ENCODE data around the gene MAPRE2. TPM values are rescaled to one million over a fixed set of nuclear protein-coding genes. Genes with fewer than 3 reads are reported as not detected.

Gene MAPRE2
- total RNA-seq, 1 donor from 2014 or later = 53.8 TPM

GRCh38 chr18:35029770-35030169 lies 11.4 kb upstream of the MAPRE2 start:
- H3K9me3 Mint-ChIP-seq = no peaks in the 10 kb centered on the region
- intact Hi-C loops (cut with micrococcal nuclease) = loop anchor here (1.0 to 5.0 kb wide), 4 partner anchors 12 to 93 kb away; partner anchors contain the start of gene MAPRE2
- H3K36me3 Mint-ChIP-seq (ENCODE audit: low read depth) = no peaks in the 10 kb centered on the region
- H3K27ac Mint-ChIP-seq = peak overlapping the region; percentile 97
- H3K27me3 Mint-ChIP-seq = no peaks in the 10 kb centered on the region
- peaks cover 41% of the 10 kb centered on the region for H3K4me1 Mint-ChIP-seq
- ATAC-seq (ENCODE audit: low read depth) (peak; percentile 84), DNase-seq (no peak)
- ChIA-PET CTCF (interaction anchor here (0.8 to 8.6 kb wide), 17 partner anchors 11 to 357 kb away, joined by 3 to 130 read pairs (median 6); partner anchors contain the start of gene MAPRE2), POLR2A (interaction anchor here (0.8 to 4.8 kb wide), 16 partner anchors 10 to 943 kb away, joined by 3 to 110 read pairs (median 4); partner anchors contain the start of genes MAPRE2, RMP24, ZNF24 and ZNF397)
- no peak for TF ChIP-seq CTCF (IDR thresholded peaks at IDR 0.05)
- H3K4me3 Mint-ChIP-seq = peak overlapping the region; percentile 84

GRCh38 chr18:35030277-35030989 lies 10.8 kb upstream of the MAPRE2 start:
- Mint-ChIP-seq H3K4me3 (peak overlapping the region; percentile 84), H3K36me3 (ENCODE audit: low read depth) (no peaks in the 10 kb centered on the region), H3K27me3 (no peaks in the 10 kb centered on the region), H3K27ac (peak overlapping the region; percentile 97), H3K4me1 (peaks cover 41% of the 10 kb centered on the region), H3K9me3 (no peaks in the 10 kb centered on the region)
- peak; percentile 41 for ATAC-seq (ENCODE audit: low read depth)
- intact Hi-C loops (cut with micrococcal nuclease) = loop anchor here (1.0 kb wide), 2 partner anchors 11 to 20 kb away; partner anchors contain the start of gene MAPRE2
- CTCF ChIA-PET = interaction anchor here (0.8 to 8.6 kb wide), 12 partner anchors 10 to 325 kb away, joined by 3 to 130 read pairs (median 9); partner anchors contain the start of gene MAPRE2
- POLR2A ChIA-PET = interaction anchor here (0.7 to 4.8 kb wide), 16 partner anchors 10 to 942 kb away, joined by 3 to 110 read pairs (median 4); partner anchors contain the start of genes MAPRE2, RMP24, ZNF24 and ZNF397
- no peak for TF ChIP-seq CTCF (IDR thresholded peaks at IDR 0.05)
- DNase-seq = no peak

GRCh38 chr18:35032113-35032512 lies 9.1 kb upstream of the MAPRE2 start:
- no peaks in the 10 kb centered on the region for H3K9me3 Mint-ChIP-seq
- ChIA-PET POLR2A (interaction anchor here (1.5 kb wide), 2 partner anchors 9 to 10 kb away, joined by 3 to 6 read pairs; no protein-coding TSS in a partner anchor), CTCF (interaction anchor here (8.6 kb wide), 1 partner anchor 111 kb away, joined by 130 read pairs; no protein-coding TSS in a partner anchor)
- no peak for TF ChIP-seq CTCF (IDR thresholded peaks at IDR 0.05)
- no peak overlapping the region for H3K4me3 Mint-ChIP-seq
- DNase-seq (no peak), ATAC-seq (ENCODE audit: low read depth) (no peak)
- peaks cover 45% of the 10 kb centered on the region for H3K4me1 Mint-ChIP-seq
- intact Hi-C loops (cut with micrococcal nuclease) = no loop called here
- no peaks in the 10 kb centered on the region for H3K36me3 Mint-ChIP-seq (ENCODE audit: low read depth)
- no peaks in the 10 kb centered on the region for H3K27me3 Mint-ChIP-seq
- H3K27ac Mint-ChIP-seq = peak overlapping the region; percentile 26

GRCh38 chr18:35038029-35038428 lies 3.2 kb upstream of the MAPRE2 start:
- Mint-ChIP-seq H3K4me1 (peaks cover 64% of the 10 kb centered on the region), H3K9me3 (no peaks in the 10 kb centered on the region), H3K36me3 (ENCODE audit: low read depth) (peaks cover 11% of the 10 kb centered on the region), H3K27me3 (no peaks in the 10 kb centered on the region), H3K27ac (peak overlapping the region; percentile 98), H3K4me3 (no peak overlapping the region)
- ChIA-PET CTCF (interaction anchor here (0.7 to 4.9 kb wide), 2 partner anchors 85 to 105 kb away, joined by 3 to 25 read pairs; no protein-coding TSS in a partner anchor), POLR2A (interaction anchor here (0.6 to 5.7 kb wide), 4 partner anchors 10 to 304 kb away, joined by 3 to 110 read pairs (median 34); partner anchors contain the start of gene ZNF397)
- intact Hi-C loops (cut with micrococcal nuclease) = loop anchor here (5.0 kb wide), 1 partner anchor 254 kb away; the partner anchor contains the start of gene ZSCAN30
- DNase-seq (no peak), ATAC-seq (ENCODE audit: low read depth) (no peak)
- no peak for TF ChIP-seq CTCF (IDR thresholded peaks at IDR 0.05)
